HepG2 (cell line): ENCODE data around the gene CLK4. TPM values are rescaled to one million over a fixed set of nuclear protein-coding genes. Genes with fewer than 3 reads are reported as not detected.

Source experiments
- ATAC-seq: fragments of 200-7000 bp; cut with Tn5 transposase; 3 replicates; pipeline ENCODE4 v1.9.1; 2020; ENCODE audit warnings: mild to moderate bottlenecking, moderate library complexity
- BruUV-seq: library from RNA; stranded (reverse); fragments of 400-500 nt; replicated peaks from 2 replicates; lab custom pipeline; 2021; lab: Mats Ljungman, UMichigan
- CTCF ChIA-PET: fragments of 300-600 bp; formaldehyde crosslinking; extraction: SDS; loops from one replicate; lab custom pipeline; 2021; ENCODE audit warnings: low total read pairs, inconsistent platforms, low intra/inter-chr PET ratio; lab: Yijun Ruan, JAX
- POLR2A ChIA-PET: fragments of 350-600 bp; sonication (Branson Sonifier 250); formaldehyde crosslinking; loops from one replicate; lab custom pipeline; 2020; ENCODE audit warnings: antibody characterized with exemption, inconsistent platforms; lab: Yijun Ruan, JAX
- DNase-seq: peaks from one replicate; pipeline ENCODE4 v3.0.0-alpha.2; 2015; ENCODE audit warnings: low spot score
- FAIRE-seq: peaks from 3 replicates; lab custom pipeline; 2011; peaks lifted over from hg19 to GRCh38; lab: Jason Lieb, UNC
- H2AFZ ChIP-seq: one replicate; pipeline ENCODE4 v1.6.1; 2011; ENCODE audit warnings: low read length, inconsistent platforms
- H3K27ac ChIP-seq: fragments of 300-600 bp; 3 replicates; pipeline ENCODE4 v1.8.0; 2011; ENCODE audit warnings: mixed run types, mild to moderate bottlenecking, mixed read lengths, low read length, inconsistent platforms; ENCODE audit not compliant: insufficient read depth; ENCODE audit errors: extremely low read length
- H3K27me3 ChIP-seq, 2 experiments: fragments of 200-600 bp in 1 of 2; 2 replicates in 1 of 2; 3 replicates in 1 of 2; pipeline versions ENCODE4 v1.6.0 to v1.8.0; 2011; ENCODE audit warnings: low read length in 2 of 2, mild to moderate bottlenecking in 2 of 2, moderate library complexity in 2 of 2, inconsistent platforms in 1 of 2; ENCODE audit not compliant: insufficient read depth in 2 of 2, control insufficient read depth in 1 of 2
- H3K36me3 ChIP-seq, 2 experiments: fragments of 200-600 bp in 1 of 2; replicated peaks in 1 of 2; 2 replicates in 1 of 2; 3 replicates in 1 of 2; pipeline versions ENCODE4 v1.5.1 to v1.8.0; 2011; ENCODE audit warnings: low read length in 2 of 2, inconsistent platforms in 1 of 2; ENCODE audit not compliant: insufficient read depth in 2 of 2, control insufficient read depth in 1 of 2
- H3K4me1 ChIP-seq: 2 replicates; pipeline ENCODE4 v1.5.1; 2012; ENCODE audit warnings: low read length, inconsistent platforms; ENCODE audit not compliant: insufficient read depth
- H3K4me2 ChIP-seq: 2 replicates; pipeline ENCODE4 v1.6.0; 2011; ENCODE audit warnings: low read depth, low read length, inconsistent platforms
- H3K4me3 ChIP-seq, 3 experiments: fragments of 200-600 bp in 1 of 3; sonication (generic), shearing (Covaris generic) in 1 of 3; replicated peaks in 1 of 3; 2 replicates each; pipeline ENCODE4 v1.5.1; 2011 to 2016; ENCODE audit warnings: low read length in 3 of 3, inconsistent platforms in 2 of 3, low read depth in 2 of 3, mild to moderate bottlenecking in 2 of 3, control low read depth in 1 of 3, mixed read lengths in 1 of 3; ENCODE audit not compliant: insufficient read depth in 1 of 3
- H3K79me2 ChIP-seq: one replicate; pipeline ENCODE4 v1.6.1; 2011; ENCODE audit warnings: low read length, inconsistent platforms; ENCODE audit not compliant: insufficient read depth
- H3K9ac ChIP-seq: 2 replicates; pipeline ENCODE4 v1.6.0; 2011; ENCODE audit warnings: mild to moderate bottlenecking, low read depth, low read length, inconsistent platforms; ENCODE audit not compliant: insufficient read depth
- H3K9me3 ChIP-seq: 2 replicates; pipeline ENCODE4 v1.5.1; 2012; ENCODE audit warnings: mild to moderate bottlenecking, low read length
- H4K20me1 ChIP-seq: 2 replicates; pipeline ENCODE4 v1.6.0; 2011; ENCODE audit warnings: inconsistent platforms, mild to moderate bottlenecking, low read length, moderate library complexity; ENCODE audit not compliant: insufficient read depth
- MAZ ChIP-seq, 2 experiments: sonication (generic) in 1 of 2; formaldehyde crosslinking in 1 of 2; IDR thresholded peaks; 2 replicates each; pipeline versions ENCODE4 v1.5.0 to v1.6.1; 2012 to 2020; ENCODE audit warnings: low read depth in 2 of 2, mild to moderate bottlenecking in 2 of 2, borderline replicate concordance in 1 of 2, improper control_type of control experiment in 1 of 2, low read length in 1 of 2, missing genetic modification reagents in 1 of 2, moderate library complexity in 1 of 2
- MIER3 ChIP-seq: IDR thresholded peaks from 2 replicates; pipeline ENCODE4 v1.6.1; 2016; ENCODE audit warnings: missing compliant biosample characterization, borderline replicate concordance
- MXD3 ChIP-seq: IDR thresholded peaks from 2 replicates; pipeline ENCODE4 v1.6.1; 2016; ENCODE audit warnings: mild to moderate bottlenecking, missing biosample characterization, missing genetic modification reagents
- PAWR ChIP-seq: sonication (generic); formaldehyde crosslinking; IDR thresholded peaks from 2 replicates; pipeline ENCODE4 v1.4.0; 2020; ENCODE audit warnings: missing genetic modification reagents, mild to moderate bottlenecking, borderline replicate concordance
- PAX8 ChIP-seq: sonication (generic); formaldehyde crosslinking; IDR thresholded peaks from 2 replicates; pipeline ENCODE4 v1.8.0; 2022; ENCODE audit warnings: mild to moderate bottlenecking, missing genetic modification reagents, borderline replicate concordance
- SAP130 ChIP-seq: IDR thresholded peaks from 2 replicates; pipeline ENCODE4 v1.6.1; 2016; ENCODE audit warnings: low read depth
- TEF ChIP-seq: sonication (generic); formaldehyde crosslinking; IDR thresholded peaks from 2 replicates; pipeline ENCODE4 v1.5.0; 2020; ENCODE audit warnings: missing genetic modification reagents
- ZBTB26 ChIP-seq: IDR thresholded peaks from 2 replicates; pipeline ENCODE4 v1.6.1; 2016; ENCODE audit warnings: missing compliant biosample characterization, missing genetic modification reagents, borderline replicate concordance
- ZNF101 ChIP-seq: sonication (generic); formaldehyde crosslinking; IDR thresholded peaks from 2 replicates; pipeline ENCODE4 v1.4.0; 2020; ENCODE audit warnings: mild to moderate bottlenecking, low read depth, missing genetic modification reagents, borderline replicate concordance
- ZNF639 ChIP-seq: conservative IDR thresholded peaks from 2 replicates; pipeline ENCODE4 v1.6.1; 2018; ENCODE audit warnings: missing genetic modification reagents
- WGBS: methylation state at CpG from one replicate; pipeline ENCODE4 v1.1.6; 2017; ENCODE audit warnings: low lambda C conversion rate; 5-methylcytosine and 5-hydroxymethylcytosine counted together
- in situ Hi-C: cut with HindIII; loops from 2 replicates; pipeline ENCODE4 v1.10.0; 2017; ENCODE audit warnings: low pct_unique_long_range_greater_than_20kb; ENCODE audit not compliant: extremely low pct_ligation_motif_present
- intact Hi-C: fragments of 100-400 bp; cut with micrococcal nuclease; formaldehyde crosslinking; loops from one replicate; pipeline ENCODE4 v1.10.0; 2022; ENCODE audit not compliant: unreplicated experiment
- polyA plus RNA-seq, 8 experiments: library from polyadenylated mRNA; depleted of rRNA in 3 of 8; stranded (reverse) in 7 of 8; unstranded in 1 of 8; fragments of >200 nt; fragmentation: Illumina TruSeq in 4 of 8; extraction: Trizol in 4 of 8; gene quantifications; 2 replicates each; pipeline versions ENCODE4 v1.2.1 to v1.2.3, GENCODE V29; 2011 to 2016; ENCODE audit warnings: low read depth in 4 of 8, missing spikeins in 1 of 8, mixed read lengths in 1 of 8; ENCODE audit not compliant: insufficient read depth in 1 of 8
- total RNA-seq, 5 experiments: library from RNA; depleted of rRNA; stranded (reverse); fragments of >200 nt; fragmentation: Illumina TruSeq; extraction: Trizol; gene quantifications; 2 replicates each; pipeline ENCODE4 v1.2.3, GENCODE V29; 2016; ENCODE audit warnings: low read depth in 1 of 5

CLK4 gene
- total and polyA plus RNA-seq, 2 of the 13 experiments (the other 11 are each of a cell fraction or from before 2014, with no cell fraction given): 17.7 to 18.4 TPM

- TF ChIP-seq MXD3 (CRISPR knock-in tag) (no peak), MAZ (IDR thresholded peaks at IDR 0.05; ENCODE audit: borderline replicate concordance, low read depth, low read length) (no peak), MAZ (CRISPR knock-in tag; IDR thresholded peaks at IDR 0.05; ENCODE audit: low read depth) (no peak), ZBTB26 (no peak), TEF (no peak), ZNF101 (no peak), SAP130 (no peak), PAX8 (no peak), PAWR (CRISPR knock-in tag) (no peak), ZNF639 (CRISPR knock-in tag) (no peak), MIER3 (CRISPR knock-in tag) (no peak)
These were observed 37.3 kb upstream of the CLK4 start for GRCh38 chr5:178664141-178664540.

More at GRCh38 chr5:178664141-178664540, 37.3 kb upstream of the CLK4 start:
- POLR2A ChIA-PET: no interaction called here
- no peaks in the 10 kb centered on the region for H4K20me1 ChIP-seq
- CTCF ChIA-PET: no interaction called here
- no peaks in the 10 kb centered on the region for H3K36me3 ChIP-seq
- DNase-seq: no peak
- H3K27ac ChIP-seq: no peak overlapping the region
- no peak overlapping the region for H3K9ac ChIP-seq
- no peaks in the 10 kb centered on the region for H3K9me3 ChIP-seq
- H3K4me3 ChIP-seq: no peak overlapping the region
- no peaks in the 10 kb centered on the region for H3K79me2 ChIP-seq
- H3K4me1 ChIP-seq: no peaks in the 10 kb centered on the region
- 23% methylated on average over 3 of the region's 3 CpGs for WGBS
- intact Hi-C loops: no loop called here
- peaks cover 3 to 35% of the 10 kb centered on the region in 2 experiments; a peak in 3 of 5 replicates for H3K27me3 ChIP-seq
- no peak for ATAC-seq
- H2AFZ ChIP-seq: no peak overlapping the region
- H3K4me2 ChIP-seq: no peak overlapping the region
- no TSS peak for BruUV-seq
- in situ Hi-C loops: no loop called here
- FAIRE-seq: no peak
